ENCODE data around the gene ICA1. TPM values are rescaled to one million over a fixed set of nuclear protein-coding genes. Genes with fewer than 3 reads are reported as not detected.

ICA1 gene
- total RNA-seq, 1 donor from 2014 or later: 37.1 TPM

GRCh38 chr7:8211725-8212096 is 50.3 kb downstream of the ICA1 start:
- intact Hi-C loops (cut with DNase I): loop anchor here (10.0 kb wide), 2 partner anchors 447 to 537 kb away; no protein-coding TSS in a partner anchor
- no peak for DNase-seq
- peak; percentile 88 for ATAC-seq (ENCODE audit: poor library complexity)

GRCh38 chr7:8210845-8211724 is 50.9 kb downstream of the ICA1 start:
- peak; percentile 37 for ATAC-seq (ENCODE audit: poor library complexity)
- intact Hi-C loops (cut with DNase I): loop anchor here (10.0 kb wide), 2 partner anchors 446 to 536 kb away; no protein-coding TSS in a partner anchor
- no peak for DNase-seq

- no peak for ATAC-seq (ENCODE audit: poor library complexity)
- intact Hi-C loops (cut with DNase I): no loop called here
- DNase-seq: no peak
Observed at GRCh38 chr7:8209353-8209752, 52.6 kb downstream of the ICA1 start.

- intact Hi-C loops (cut with DNase I): no loop called here
- ATAC-seq (ENCODE audit: poor library complexity): no peak
- DNase-seq: no peak
Observed at GRCh38 chr7:8208816-8209215, 53.2 kb downstream of the ICA1 start.

GRCh38 chr7:8206956-8207355 is 55.0 kb downstream of the ICA1 start:
- ATAC-seq (ENCODE audit: poor library complexity) (no peak), DNase-seq (no peak)
- intact Hi-C loops (cut with DNase I): no loop called here

- intact Hi-C loops (cut with DNase I): no loop called here
- ATAC-seq (ENCODE audit: poor library complexity) (no peak), DNase-seq (no peak)
Observed at GRCh38 chr7:8205537-8205936, 56.4 kb downstream of the ICA1 start.

GRCh38 chr7:8205031-8205387 is 57.0 kb downstream of the ICA1 start:
- DNase-seq: no peak
- intact Hi-C loops (cut with DNase I): no loop called here
- no peak for ATAC-seq (ENCODE audit: poor library complexity)

GRCh38 chr7:8204339-8205030 is 57.5 kb downstream of the ICA1 start:
- intact Hi-C loops (cut with DNase I): loop anchor here (5.0 kb wide), 1 partner anchor 367 kb away; no protein-coding TSS in a partner anchor
- ATAC-seq (ENCODE audit: poor library complexity) (no peak), DNase-seq (no peak)

- ATAC-seq (ENCODE audit: poor library complexity) (no peak), DNase-seq (no peak)
- intact Hi-C loops (cut with DNase I): loop anchor here (5.0 kb wide), 1 partner anchor 365 kb away; no protein-coding TSS in a partner anchor
Observed at GRCh38 chr7:8201846-8202441, 60.0 kb downstream of the ICA1 start.

- ATAC-seq (ENCODE audit: poor library complexity): no peak
- intact Hi-C loops (cut with DNase I): loop anchor here (5.0 kb wide), 1 partner anchor 363 kb away; no protein-coding TSS in a partner anchor
Observed at GRCh38 chr7:8200717-8201116, 61.2 kb downstream of the ICA1 start.

GRCh38 chr7:8200316-8200715 is 61.7 kb downstream of the ICA1 start:
- ATAC-seq (ENCODE audit: poor library complexity): no peak
- intact Hi-C loops (cut with DNase I): loop anchor here (5.0 kb wide), 1 partner anchor 363 kb away; no protein-coding TSS in a partner anchor
- no peak for DNase-seq

More at GRCh38 chr7:8200717-8201116, 61.2 kb downstream of the ICA1 start:
- no peak for DNase-seq

- no peak for ATAC-seq (ENCODE audit: poor library complexity)
- intact Hi-C loops (cut with DNase I): no loop called here
- DNase-seq: no peak
Observed at GRCh38 chr7:8197994-8198698, 63.8 kb downstream of the ICA1 start.

- no peak for DNase-seq
- no peak for ATAC-seq (ENCODE audit: poor library complexity)
- intact Hi-C loops (cut with DNase I): no loop called here
Observed at GRCh38 chr7:8192897-8193296, 69.1 kb downstream of the ICA1 start.

GRCh38 chr7:8190119-8190895 is 71.7 kb downstream of the ICA1 start:
- ATAC-seq (ENCODE audit: poor library complexity): peak; percentile 75
- DNase-seq: no peak
- intact Hi-C loops (cut with DNase I): no loop called here

- DNase-seq: no peak
- ATAC-seq (ENCODE audit: poor library complexity): no peak
- intact Hi-C loops (cut with DNase I): no loop called here
Observed at GRCh38 chr7:8189625-8190024, 72.3 kb downstream of the ICA1 start.

GRCh38 chr7:8185926-8186683 is 75.9 kb downstream of the ICA1 start:
- intact Hi-C loops (cut with DNase I): no loop called here
- no peak for ATAC-seq (ENCODE audit: poor library complexity)
- DNase-seq: no peak

GRCh38 chr7:8184221-8184620 is 77.7 kb downstream of the ICA1 start:
- intact Hi-C loops (cut with DNase I): no loop called here
- no peak for ATAC-seq (ENCODE audit: poor library complexity)
- no peak for DNase-seq
